ENCODE results near the gene PHACTR4. TPM values are rescaled to one million over a fixed set of nuclear protein-coding genes. Genes with fewer than 3 reads are reported as not detected.
"Not testable (repeated sequence)": the region's sequence is repeated elsewhere in the genome, so short reads cannot be mapped to it uniquely, and the experiment has no call there.

Gene PHACTR4
- total and polyA plus RNA-seq, 11 donors, result 13.6 to 30.5 (median 19.0) TPM

- DNase-seq (peak; percentile 89 to 95 (median 91)), ATAC-seq (peak; percentile 80 to 95 (median 92))
- Histone ChIP-seq H3K4me1 (peaks cover 4 to 18% (median 10%) of the 10 kb centered on the region in 12 donors), H3K27ac (peak overlapping the region in 11 of 12 donors; percentile 71 to 88 (median 82)), H3K36me3 (peaks cover 0 to 23% (median 12%) of the 10 kb centered on the region in 9 donors), H3K27me3 (no peaks in the 10 kb centered on the region), H3K4me3 (peak overlapping the region; percentile 38 to 91 (median 74)), H3K9me3 (no peaks in the 10 kb centered on the region)
- TF ChIP-seq POLR2A (IDR thresholded peaks at IDR 0.05) (peak in 1 of 2 donors; percentile 66), CTCF (IDR thresholded peaks at IDR 0.05) (peak; percentile 96 to 100 (median 98))
- 0 to 1% (median 0%) methylated on average over 17 to 92 of the region's 92 CpGs for WGBS, 4 donors
- intact Hi-C loops (cut with DNase I), result loop anchor here (1.0 to 5.0 kb wide), 9 partner anchors 34 to 359 kb away; partner anchors contain the start of gene TRNAU1AP (in 4 of the 10)
Observed at GRCh38 chr1:28518000-28518744, 148.6 kb downstream of the PHACTR4 start.

DNA sequence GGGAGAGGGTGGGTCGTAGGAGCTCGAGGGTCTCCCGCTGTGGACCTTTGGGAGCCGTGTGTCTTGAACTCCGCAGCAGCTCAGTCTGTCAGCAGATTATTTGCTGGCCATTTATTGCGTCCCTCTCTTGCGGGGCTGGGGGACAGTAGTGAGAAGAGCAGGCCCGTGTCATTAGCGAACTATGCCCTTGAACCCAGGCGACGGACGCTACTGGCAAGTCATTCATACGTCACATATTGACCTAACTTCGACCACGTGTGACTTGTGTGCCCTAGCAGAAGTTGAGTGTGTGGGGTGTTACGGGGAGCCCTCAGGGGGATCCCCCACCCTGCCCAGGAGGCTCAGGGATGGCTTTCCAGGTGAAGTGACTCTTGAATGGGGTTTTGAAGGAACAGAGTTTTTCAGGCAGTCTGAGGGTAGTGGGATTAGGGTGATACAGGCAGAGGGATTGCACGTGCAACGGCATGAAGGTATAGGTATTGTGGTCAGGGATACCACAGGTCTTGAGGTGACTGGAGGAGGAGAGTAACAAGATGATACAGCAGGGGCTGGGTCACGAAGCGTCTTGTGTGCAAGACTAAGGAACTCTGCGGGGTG is 149.3 kb downstream of the PHACTR4 start:
- H3K4me3 ChIP-seq, result peak overlapping the region; percentile 38 to 91 (median 74)
- no peaks in the 10 kb centered on the region for H3K9me3 ChIP-seq
- H3K27me3 ChIP-seq, result no peaks in the 10 kb centered on the region
- ATAC-seq, result no peak
- TF ChIP-seq POLR2A (IDR thresholded peaks at IDR 0.05) (no peak), CTCF (IDR thresholded peaks at IDR 0.05) (no peak)
- H3K4me1 ChIP-seq, result peaks cover 4 to 18% (median 10%) of the 10 kb centered on the region in 12 donors
- WGBS, 4 donors, result 8 to 11% (median 10%) methylated on average over 20 to 21 of the region's 21 CpGs
- H3K36me3 ChIP-seq, result peaks cover 0 to 16% (median 6%) of the 10 kb centered on the region in 9 donors
- intact Hi-C loops (cut with DNase I), result loop anchor here (1.0 to 5.0 kb wide), 9 partner anchors 33 to 358 kb away; partner anchors contain the start of gene TRNAU1AP (in 4 of the 10)
- H3K27ac ChIP-seq, result peak overlapping the region in 6 of 12 donors; percentile 75 to 88 (median 84)
- DNase-seq, result no peak

DNA sequence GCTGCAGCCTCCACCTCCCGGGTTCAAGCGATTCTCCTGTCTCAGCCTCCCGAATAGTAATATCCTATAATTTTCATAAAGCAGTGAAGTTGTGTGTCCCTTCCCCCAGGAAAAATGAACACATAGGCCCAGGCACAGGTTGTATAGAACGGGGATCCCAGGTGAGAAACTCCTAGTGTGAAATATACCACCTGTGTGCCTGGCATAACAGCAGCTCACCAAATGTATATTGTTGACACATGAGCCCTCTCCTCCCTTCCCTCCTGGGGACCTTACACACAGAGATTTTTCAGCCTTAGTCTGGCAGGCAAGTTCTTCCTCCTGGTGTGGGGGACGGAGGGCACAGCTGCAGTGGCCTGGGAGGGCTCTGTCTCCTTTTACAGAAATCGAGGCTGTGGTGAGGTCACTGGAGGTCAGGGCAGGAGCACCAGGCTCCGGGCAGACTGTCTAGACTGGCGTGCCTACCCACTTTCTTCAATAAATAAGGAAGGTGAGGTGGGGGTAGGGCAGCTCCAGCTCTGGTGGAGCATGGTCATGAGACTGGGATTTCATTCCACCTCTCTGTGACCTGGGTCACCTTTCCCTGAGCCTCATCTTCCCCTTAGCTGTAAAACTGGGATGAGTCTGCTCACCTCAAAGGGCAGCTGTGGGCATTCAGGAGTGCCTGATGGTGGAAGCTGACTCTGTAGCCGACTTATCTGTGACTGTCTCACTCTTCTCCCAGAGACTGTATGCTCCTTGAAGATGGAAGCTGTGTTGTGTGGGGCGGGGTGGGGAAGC is 150.6 kb downstream of the PHACTR4 start:
- TF ChIP-seq CTCF (IDR thresholded peaks at IDR 0.05) (no peak), POLR2A (IDR thresholded peaks at IDR 0.05) (no peak)
- no peaks in the 10 kb centered on the region for H3K9me3 ChIP-seq
- no peak for ATAC-seq
- DNase-seq, result no peak
- H3K27me3 ChIP-seq, result no peaks in the 10 kb centered on the region
- peaks cover 0 to 3% (median 0%) of the 10 kb centered on the region in 9 donors for H3K36me3 ChIP-seq
- no peak overlapping the region for H3K27ac ChIP-seq
- WGBS, 4 donors, result 88 to 91% (median 91%) methylated on average over 10 of the region's 10 CpGs
- H3K4me3 ChIP-seq, result no peak overlapping the region
- peaks cover 4 to 18% (median 10%) of the 10 kb centered on the region in 12 donors for H3K4me1 ChIP-seq
- intact Hi-C loops (cut with DNase I), result loop anchor here (2.0 to 10.0 kb wide), 9 partner anchors 32 to 357 kb away; partner anchors contain the start of gene TRNAU1AP (in 4 of the 10)

- not testable (repeated sequence) for H3K9me3 ChIP-seq, ATAC-seq, H3K27me3 ChIP-seq, H3K4me3 ChIP-seq, H3K36me3 ChIP-seq, DNase-seq, H3K27ac ChIP-seq
- intact Hi-C loops (cut with DNase I), result loop anchor here in 1 of 10 donors (10.0 kb wide), 1 partner anchor 354 kb away; no protein-coding TSS in a partner anchor
- WGBS, 4 donors, result 92 to 98% (median 96%) methylated on average over 12 of the region's 12 CpGs
- H3K4me1 ChIP-seq, result peaks cover 4 to 18% (median 10%) of the 10 kb centered on the region in 12 donors
Observed at GRCh38 chr1:28520796-28521195, 151.3 kb downstream of the PHACTR4 start.
